LNCaP clone FGC (cell line): ENCODE measurements around the gene SLC36A4.
A peak's percentile ranks its signal among the peaks of the same experiment; 100 is the strongest.
"Not testable (repeated sequence)": the region's sequence is repeated elsewhere in the genome, so short reads cannot be mapped to it uniquely, and the experiment has no call there.

Experiments
- DNase-seq: peaks from one replicate; pipeline ENCODE4 v3.0.0-alpha.2; 2011; ENCODE audit warnings: low read depth
- H3K4me3 ChIP-seq: 2 replicates; pipeline ENCODE4 v1.5.1; 2011; ENCODE audit warnings: mild to moderate bottlenecking, low read depth, low read length, control low read depth
- TF ChIP-seq, protein P1 (sequence below): IDR thresholded peaks from 2 replicates; pipeline ENCODE4 v1.5.1; 2012; ENCODE audit warnings: mild to moderate bottlenecking; ENCODE audit not compliant: control insufficient read depth, insufficient read depth; ENCODE audit errors: extremely low read depth

Gene SLC36A4

DNA sequence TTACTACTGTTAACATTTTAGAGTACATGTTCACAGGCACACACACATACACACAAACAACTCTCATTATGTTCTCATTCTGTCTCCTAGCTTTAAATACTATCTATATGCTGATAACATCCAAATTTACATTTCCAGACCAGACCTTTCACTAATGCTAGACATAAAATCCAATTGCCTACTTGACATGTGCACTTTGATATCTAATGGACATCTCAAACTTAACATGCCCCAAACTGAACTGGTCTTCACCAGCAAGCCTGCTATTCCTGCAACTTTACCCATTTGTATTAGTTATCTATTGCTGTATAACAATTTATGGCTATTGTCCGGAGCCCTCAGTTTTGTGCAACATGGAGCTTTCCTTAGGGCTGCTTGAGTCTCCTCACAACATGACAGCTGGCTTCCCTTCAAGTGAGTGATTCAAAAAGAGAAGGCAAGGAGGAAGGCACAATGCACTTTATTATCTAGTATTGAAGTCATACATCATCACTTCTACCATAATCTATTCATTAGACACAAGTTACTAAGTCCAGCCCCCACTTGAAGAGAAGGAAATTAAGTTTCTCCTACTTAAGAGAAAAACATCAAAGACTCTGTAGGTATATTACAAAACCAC, 3.0 kb downstream of the SLC36A4 start:
- no peak for DNase-seq
- TF ChIP-seq, protein P1, sequence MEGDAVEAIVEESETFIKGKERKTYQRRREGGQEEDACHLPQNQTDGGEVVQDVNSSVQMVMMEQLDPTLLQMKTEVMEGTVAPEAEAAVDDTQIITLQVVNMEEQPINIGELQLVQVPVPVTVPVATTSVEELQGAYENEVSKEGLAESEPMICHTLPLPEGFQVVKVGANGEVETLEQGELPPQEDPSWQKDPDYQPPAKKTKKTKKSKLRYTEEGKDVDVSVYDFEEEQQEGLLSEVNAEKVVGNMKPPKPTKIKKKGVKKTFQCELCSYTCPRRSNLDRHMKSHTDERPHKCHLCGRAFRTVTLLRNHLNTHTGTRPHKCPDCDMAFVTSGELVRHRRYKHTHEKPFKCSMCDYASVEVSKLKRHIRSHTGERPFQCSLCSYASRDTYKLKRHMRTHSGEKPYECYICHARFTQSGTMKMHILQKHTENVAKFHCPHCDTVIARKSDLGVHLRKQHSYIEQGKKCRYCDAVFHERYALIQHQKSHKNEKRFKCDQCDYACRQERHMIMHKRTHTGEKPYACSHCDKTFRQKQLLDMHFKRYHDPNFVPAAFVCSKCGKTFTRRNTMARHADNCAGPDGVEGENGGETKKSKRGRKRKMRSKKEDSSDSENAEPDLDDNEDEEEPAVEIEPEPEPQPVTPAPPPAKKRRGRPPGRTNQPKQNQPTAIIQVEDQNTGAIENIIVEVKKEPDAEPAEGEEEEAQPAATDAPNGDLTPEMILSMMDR: no peak
- no peak overlapping the region for H3K4me3 ChIP-seq

DNA sequence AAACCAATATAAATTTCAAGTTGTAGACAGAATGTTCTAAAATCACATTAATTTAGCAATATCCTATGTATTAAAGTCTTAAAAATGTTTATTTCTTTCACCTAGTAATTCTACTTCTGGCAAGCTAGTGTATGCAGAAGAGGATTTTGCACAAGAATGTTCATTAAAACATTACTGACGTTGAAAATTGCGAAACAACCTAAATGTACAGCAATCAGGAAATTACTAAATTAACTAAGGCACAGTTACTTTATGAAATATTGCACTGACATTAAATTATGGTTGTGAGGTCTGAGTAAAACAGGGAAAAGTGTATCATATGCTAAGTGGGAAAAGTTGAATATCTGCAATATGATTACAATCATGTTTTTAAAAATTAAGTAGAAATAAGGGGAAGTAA, 4.1 kb downstream of the SLC36A4 start:
- H3K4me3 ChIP-seq: no peak overlapping the region
- TF ChIP-seq, protein P1: no peak
- no peak for DNase-seq

DNA sequence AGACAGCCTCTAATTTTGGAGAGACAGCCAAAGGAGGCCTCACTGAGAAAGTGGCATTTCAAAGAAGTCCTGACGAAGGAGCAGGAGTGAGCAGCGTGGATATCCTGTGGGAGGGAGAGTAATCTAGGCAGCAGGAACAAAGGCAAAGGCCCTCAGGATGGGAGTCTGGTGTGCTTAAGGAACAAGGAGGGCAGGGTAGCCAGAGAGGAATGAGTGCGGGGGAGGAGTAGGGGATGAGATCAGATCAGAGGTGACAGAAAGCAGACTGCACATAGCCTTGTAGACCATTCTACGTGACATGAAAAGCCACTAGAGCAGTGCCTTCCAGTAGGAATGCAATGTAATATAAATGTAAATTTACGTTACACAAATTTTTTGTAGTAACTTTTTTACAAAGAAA, 5.6 kb downstream of the SLC36A4 start:
- H3K4me3 ChIP-seq: no peak overlapping the region
- DNase-seq: no peak
- TF ChIP-seq, protein P1: no peak

DNA sequence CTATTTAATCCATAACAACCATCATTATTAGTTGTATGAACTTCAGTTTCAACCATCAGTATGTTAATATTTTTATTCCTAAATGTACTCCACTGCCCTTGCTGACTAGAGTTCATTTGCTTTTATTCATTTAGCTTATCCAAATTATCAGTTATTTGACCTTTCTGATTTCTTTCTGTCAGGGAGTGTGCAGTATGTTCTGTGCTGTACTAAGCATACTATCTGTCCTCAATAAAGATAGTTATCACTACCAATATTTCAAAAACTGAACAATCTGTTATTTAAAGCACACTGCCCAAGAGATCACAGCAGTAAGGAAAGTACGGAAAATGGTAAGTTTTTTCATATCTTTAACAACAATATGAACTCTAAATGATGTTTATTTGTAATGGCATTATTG, 8.3 kb downstream of the SLC36A4 start:
- TF ChIP-seq, protein P1: no peak
- no peak overlapping the region for H3K4me3 ChIP-seq
- no peak for DNase-seq

DNA sequence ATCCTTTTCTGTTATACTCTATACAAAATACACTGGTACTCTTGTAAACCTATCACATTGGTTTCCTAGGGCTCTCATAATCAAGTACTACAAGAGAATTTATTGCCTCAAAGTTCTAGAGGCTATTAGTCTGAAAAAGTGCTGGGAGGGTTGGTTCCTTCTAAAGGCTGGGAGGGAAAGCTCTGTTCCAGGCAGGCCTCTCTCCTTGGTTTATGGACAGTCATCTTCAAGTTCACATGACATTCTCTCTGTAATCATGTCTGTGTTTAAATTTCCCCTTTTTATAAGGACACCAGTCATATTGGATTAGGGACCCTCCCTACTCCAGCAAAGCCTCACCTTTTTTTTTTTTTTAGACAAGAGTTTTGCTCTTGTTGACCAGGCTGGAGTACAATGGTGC, 9.1 kb downstream of the SLC36A4 start:
- TF ChIP-seq, protein P1: no peak
- peak; percentile 44 for DNase-seq
- H3K4me3 ChIP-seq: no peak overlapping the region

DNA sequence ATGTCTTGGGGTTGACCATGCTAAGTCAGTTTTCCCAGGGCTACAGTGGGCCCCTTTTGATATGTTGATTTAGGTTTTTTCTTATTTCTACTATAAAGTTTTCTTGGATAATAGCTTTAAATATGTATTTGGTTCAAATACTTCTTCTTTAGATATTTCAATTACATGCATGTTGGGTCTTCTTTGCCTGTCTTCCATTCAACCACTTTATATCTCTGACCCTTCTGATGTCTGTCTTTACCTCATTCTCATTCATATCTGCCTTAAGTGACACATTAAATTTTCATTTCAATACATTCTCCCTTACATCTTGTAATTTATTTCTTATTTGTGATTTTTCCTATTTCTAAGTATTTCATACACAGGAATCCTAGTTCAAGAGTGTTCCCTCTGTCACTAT, 10.5 kb downstream of the SLC36A4 start:
- no peak for DNase-seq
- TF ChIP-seq, protein P1: no peak
- H3K4me3 ChIP-seq: no peak overlapping the region

DNA sequence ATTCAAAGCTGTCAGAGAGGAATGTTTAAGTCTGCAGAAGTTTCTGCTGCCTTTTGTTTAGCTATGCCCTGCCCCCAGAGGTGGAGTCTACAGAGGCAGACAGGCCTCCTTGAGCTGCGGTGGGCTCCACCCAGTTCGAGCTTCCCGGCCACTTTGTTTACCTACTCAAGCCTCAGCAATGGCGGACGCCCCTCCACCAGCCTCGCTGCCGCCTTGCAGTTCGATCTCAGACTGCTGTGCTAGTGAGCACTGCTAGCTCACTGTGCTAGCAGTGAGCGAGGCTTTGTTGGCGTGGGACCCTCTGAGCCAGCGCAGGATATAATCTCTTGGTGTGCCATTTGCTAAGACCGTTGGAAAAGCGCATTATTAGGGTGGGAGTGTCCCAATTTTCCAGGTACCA, 19.9 kb downstream of the SLC36A4 start:
- not testable (repeated sequence) for DNase-seq, H3K4me3 ChIP-seq
